Measurements from ENCODE around the gene CIDEA. TPM values are rescaled to one million over a fixed set of nuclear protein-coding genes. Genes with fewer than 3 reads are reported as not detected.

CIDEA gene
- total RNA-seq, 1 experiment from 2014 or later = 0.50 TPM

- no peak for TF ChIP-seq E2F5 (CRISPR knock-in tag; IDR thresholded peaks at IDR 0.05)
Measured at GRCh38 chr18:12302391-12303147, 48.4 kb downstream of the CIDEA start (continued).

GRCh38 chr18:12304351-12305210 is 50.4 kb downstream of the CIDEA start:
- H3K4me3 Mint-ChIP-seq = no peak overlapping the region
- peaks cover 20% of the 10 kb centered on the region for H3K27me3 Mint-ChIP-seq (ENCODE audit: low read depth)
- 0 out of 2 replicates have a peak, but pooled peaks cover under 1% of the 10 kb centered on the region for H3K9me3 Mint-ChIP-seq
- peaks cover 3% of the 10 kb centered on the region for H3K36me3 Mint-ChIP-seq
- peaks cover 35% of the 10 kb centered on the region for H3K4me1 Mint-ChIP-seq
- POLR2A ChIA-PET = no interaction called here
- peak overlapping the region; percentile 70 for H3K27ac Mint-ChIP-seq
- TF ChIP-seq ATF3 (CRISPR knock-in tag; conservative IDR thresholded peaks at IDR 0.05) (no peak), MYBL2 (CRISPR knock-in tag; IDR thresholded peaks at IDR 0.05) (no peak), NR1H2 (CRISPR knock-in tag; IDR thresholded peaks at IDR 0.05) (no peak), TCF7 (CRISPR knock-in tag; IDR thresholded peaks at IDR 0.05; ENCODE audit: low read depth) (no peak), ERG (CRISPR knock-in tag; IDR thresholded peaks at IDR 0.05) (no peak), MAX (CRISPR knock-in tag; IDR thresholded peaks at IDR 0.05) (no peak), CBFB (CRISPR knock-in tag; IDR thresholded peaks at IDR 0.05; ENCODE audit: low read depth) (no peak), TEAD1 (CRISPR knock-in tag; IDR thresholded peaks at IDR 0.05) (no peak), E2F4 (CRISPR knock-in tag; IDR thresholded peaks at IDR 0.05; ENCODE audit: borderline replicate concordance, low read depth) (no peak), NFE2L1 (CRISPR knock-in tag; IDR thresholded peaks at IDR 0.05) (no peak)
- CTCF ChIA-PET = interaction anchor here (1.4 to 2.0 kb wide), 2 partner anchors 23 to 33 kb away, joined by 3 to 13 read pairs; no protein-coding TSS in a partner anchor
- no peak for DNase-seq (ENCODE audit: low spot score)
- ATAC-seq = no peak

GRCh38 chr18:12305211-12305610 is 51.0 kb downstream of the CIDEA start:
- Mint-ChIP-seq H3K27ac (no peak overlapping the region), H3K36me3 (peaks cover 8% of the 10 kb centered on the region), H3K9me3 (0 out of 2 replicates have a peak, but pooled peaks cover 3% of the 10 kb centered on the region), H3K4me3 (no peak overlapping the region), H3K27me3 (ENCODE audit: low read depth) (peaks cover 20% of the 10 kb centered on the region), H3K4me1 (peaks cover 39% of the 10 kb centered on the region)
- ATAC-seq (no peak), DNase-seq (ENCODE audit: low spot score) (no peak)
- ChIA-PET POLR2A (no interaction called here), CTCF (interaction anchor here (1.4 kb wide), 1 partner anchor 23 kb away, joined by 3 read pairs; no protein-coding TSS in a partner anchor)
- TF ChIP-seq ATF3 (CRISPR knock-in tag; conservative IDR thresholded peaks at IDR 0.05) (no peak), PRDM15 (CRISPR knock-in tag; IDR thresholded peaks at IDR 0.05) (no peak), E2F5 (CRISPR knock-in tag; IDR thresholded peaks at IDR 0.05) (no peak), CTCF (IDR thresholded peaks at IDR 0.05) (no peak), CDX4 (CRISPR knock-in tag; IDR thresholded peaks at IDR 0.05; ENCODE audit: borderline replicate concordance) (no peak), IRF2 (CRISPR knock-in tag; IDR thresholded peaks at IDR 0.05; ENCODE audit: borderline replicate concordance, low read depth) (no peak), USF2 (CRISPR knock-in tag; IDR thresholded peaks at IDR 0.05) (no peak)
